ENCODE data around the gene RNF4. TPM values are rescaled to one million over a fixed set of nuclear protein-coding genes. Genes with fewer than 3 reads are reported as not detected.
"Not testable (repeated sequence)": the region's sequence is repeated elsewhere in the genome, so short reads cannot be mapped to it uniquely, and the experiment has no call there.

The RNF4 gene
- total RNA-seq, 2 donors from 2014 or later, result 102 to 117 TPM

DNA sequence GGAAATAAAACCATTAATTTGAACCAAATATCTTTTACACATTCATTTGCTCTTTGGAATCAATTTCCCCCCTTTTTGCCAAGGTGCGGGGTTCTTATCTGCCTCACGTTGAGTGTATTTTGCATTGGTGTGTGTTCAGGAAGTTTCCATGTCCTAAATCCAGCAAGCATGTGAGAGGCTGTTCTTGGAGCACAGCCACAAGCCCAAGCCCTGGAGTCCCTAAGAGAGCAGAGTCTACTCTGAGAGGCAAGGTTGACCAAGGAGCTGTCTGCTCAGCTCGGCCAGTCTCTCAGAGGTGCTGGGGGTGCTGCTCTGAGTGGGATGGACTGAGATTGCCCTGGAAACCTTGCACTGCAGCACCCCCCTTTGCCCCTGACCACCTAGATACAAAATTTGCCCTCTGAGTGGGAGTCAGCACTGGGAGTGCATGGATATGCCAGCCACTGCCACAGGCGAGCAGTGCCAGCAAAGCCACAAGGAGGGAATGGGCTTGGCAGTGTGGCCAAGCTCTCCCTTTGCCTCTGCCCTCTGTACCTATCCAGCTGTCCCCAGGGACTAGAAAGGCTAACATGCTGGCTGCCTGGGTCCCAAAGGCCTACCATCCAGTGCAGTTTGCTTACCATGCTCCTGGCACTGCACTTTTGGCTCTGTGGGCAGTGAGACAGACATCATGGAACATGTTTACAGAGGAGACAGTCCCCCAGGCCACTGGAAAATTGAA lies 47.1 kb downstream of the RNF4 start:
- H3K9me3 ChIP-seq (ENCODE audit: control insufficient read depth, low read length, poor library complexity, severe bottlenecking), result no peaks in the 10 kb centered on the region
- Mint-ChIP-seq H3K27ac (peak overlapping the region; percentile 72), H3K27me3 (no peaks in the 10 kb centered on the region), H3K4me3 (no peak overlapping the region), H3K4me1 (peaks cover 5% of the 10 kb centered on the region), H3K36me3 (ENCODE audit: low read depth) (peaks cover 3% of the 10 kb centered on the region)
- DNase-seq (no peak), ATAC-seq (peak; percentile 13)

DNA sequence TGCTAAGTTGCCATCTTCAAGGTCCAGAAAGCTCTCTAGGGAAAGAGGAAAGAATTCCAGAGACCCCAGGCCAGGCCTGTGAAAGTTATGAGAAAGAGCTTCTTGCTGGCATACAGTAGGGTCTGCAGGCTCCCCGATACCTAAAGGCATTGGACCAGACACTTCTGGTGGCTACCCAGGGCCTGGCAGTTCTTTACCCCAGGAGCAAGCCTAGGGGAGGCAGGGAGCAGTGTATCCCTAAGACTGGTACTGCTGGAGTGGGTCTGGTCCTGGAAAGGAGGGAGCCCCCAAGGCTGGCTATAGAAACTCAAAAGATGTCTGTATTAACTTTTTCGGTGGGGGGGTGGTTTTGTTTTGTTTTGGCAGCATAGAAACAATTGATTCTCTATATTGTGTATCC lies 47.7 kb downstream of the RNF4 start:
- no peaks in the 10 kb centered on the region for H3K27me3 Mint-ChIP-seq
- no peak for DNase-seq
- H3K36me3 Mint-ChIP-seq (ENCODE audit: low read depth), result peaks cover 3% of the 10 kb centered on the region
- peak overlapping the region; percentile 72 for H3K27ac Mint-ChIP-seq
- H3K9me3 ChIP-seq (ENCODE audit: control insufficient read depth, low read length, poor library complexity, severe bottlenecking), result no peaks in the 10 kb centered on the region
- peaks cover 5% of the 10 kb centered on the region for H3K4me1 Mint-ChIP-seq
- ATAC-seq, result no peak
- H3K4me3 Mint-ChIP-seq, result no peak overlapping the region

DNA sequence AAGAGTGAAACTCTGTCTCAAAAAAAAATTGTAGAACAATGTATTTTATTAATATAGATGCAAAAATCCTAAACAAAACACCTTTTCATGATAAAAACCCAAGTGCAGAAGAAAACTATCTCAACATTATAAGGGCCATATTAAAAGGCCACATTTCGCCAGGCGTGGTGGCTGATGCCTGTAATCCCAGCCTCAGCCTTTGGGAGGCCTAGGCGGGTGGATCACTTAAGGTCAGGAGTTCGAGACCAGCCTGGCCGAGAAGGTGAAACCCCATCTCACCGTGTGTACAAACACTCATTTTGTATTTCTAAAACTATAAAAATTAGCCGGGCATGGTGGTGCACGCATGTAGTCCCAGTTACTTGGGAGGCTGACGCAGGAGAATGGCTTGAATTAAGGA lies 57.7 kb downstream of the RNF4 start:
- Mint-ChIP-seq H3K27ac (no peak overlapping the region), H3K36me3 (ENCODE audit: low read depth) (no peaks in the 10 kb centered on the region), H3K27me3 (no peaks in the 10 kb centered on the region), H3K4me1 (no peaks in the 10 kb centered on the region), H3K4me3 (no peak overlapping the region)
- no peaks in the 10 kb centered on the region for H3K9me3 ChIP-seq (ENCODE audit: control insufficient read depth, low read length, poor library complexity, severe bottlenecking)
- ATAC-seq (no peak), DNase-seq (no peak)

DNA sequence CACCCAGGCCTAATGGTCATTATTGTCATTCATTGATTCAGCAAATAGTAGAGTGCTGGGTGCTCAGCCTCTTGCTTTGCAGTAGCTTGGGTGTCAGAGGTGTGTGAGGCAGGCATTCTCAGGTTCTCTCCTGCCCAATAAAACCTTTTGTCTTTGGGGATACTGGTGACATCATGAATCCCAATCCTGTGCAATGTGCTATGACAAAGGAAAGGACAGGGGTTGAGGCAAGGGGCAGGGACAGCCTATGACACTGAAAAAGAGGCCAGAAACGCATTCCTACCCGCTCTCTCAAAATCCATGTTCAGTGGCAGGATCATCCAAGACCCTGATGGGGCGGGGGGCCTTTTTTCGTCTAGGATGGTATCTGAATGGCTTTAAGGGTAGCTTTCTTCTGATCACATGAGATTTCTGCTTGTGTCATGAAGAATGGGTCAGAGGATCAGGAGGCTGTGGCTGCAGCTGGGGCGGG lies 66.0 kb downstream of the RNF4 start:
- ATAC-seq (no peak), DNase-seq (no peak)
- no peaks in the 10 kb centered on the region for H3K9me3 ChIP-seq (ENCODE audit: control insufficient read depth, low read length, poor library complexity, severe bottlenecking)
- Mint-ChIP-seq H3K4me3 (peak overlapping the region; percentile 88), H3K36me3 (ENCODE audit: low read depth) (no peaks in the 10 kb centered on the region), H3K27ac (peak overlapping the region; percentile 53), H3K27me3 (no peaks in the 10 kb centered on the region), H3K4me1 (peaks cover 9% of the 10 kb centered on the region)

DNA sequence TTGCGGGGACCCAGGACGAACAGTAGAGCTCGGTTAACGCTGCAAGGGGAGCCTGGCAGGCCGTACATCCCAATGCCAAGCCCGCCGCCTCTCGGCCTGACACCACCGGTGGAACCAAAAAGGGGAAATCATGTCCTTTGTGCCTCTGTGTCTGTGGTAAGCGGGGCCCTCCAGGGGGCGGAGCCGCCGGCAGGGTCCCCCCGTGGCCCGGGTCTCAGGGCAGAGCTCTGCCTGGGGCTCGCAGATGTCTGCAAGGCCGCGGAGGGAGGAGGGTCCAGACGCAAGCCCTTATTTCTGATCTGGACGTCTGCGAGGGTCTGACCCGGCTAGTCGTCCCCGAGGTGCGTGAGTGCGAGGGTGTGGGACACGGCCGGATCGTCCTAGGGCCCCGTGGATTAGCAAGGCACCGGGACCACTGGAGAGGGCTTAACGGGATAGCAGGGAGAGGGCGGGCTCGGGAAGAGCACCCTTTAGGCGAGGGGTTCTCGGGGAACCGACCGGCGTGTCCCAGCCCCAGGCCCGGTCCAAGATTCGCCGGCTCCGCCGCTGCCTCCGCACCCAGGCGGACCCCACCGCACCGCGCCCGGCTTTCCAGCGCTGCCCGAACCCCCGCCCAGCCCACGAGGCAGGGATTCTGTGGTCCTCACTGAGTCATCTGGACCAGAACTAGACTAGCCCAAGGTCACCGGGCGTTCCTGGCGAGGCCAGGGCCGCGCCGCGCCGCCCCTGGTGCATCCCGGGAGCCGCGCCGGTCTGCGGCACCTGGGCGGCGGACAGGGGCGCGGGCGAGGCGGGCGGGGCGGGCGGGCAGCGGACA lies 66.7 kb downstream of the RNF4 start:
- Mint-ChIP-seq H3K4me3 (peak overlapping the region; percentile 88), H3K36me3 (ENCODE audit: low read depth) (no peaks in the 10 kb centered on the region), H3K4me1 (peaks cover 9% of the 10 kb centered on the region), H3K27ac (peak overlapping the region; percentile 53), H3K27me3 (no peaks in the 10 kb centered on the region)
- H3K9me3 ChIP-seq (ENCODE audit: control insufficient read depth, low read length, poor library complexity, severe bottlenecking), result no peaks in the 10 kb centered on the region
- ATAC-seq, result peak; percentile 3
- DNase-seq, result peak; percentile 31 to 45 (median 33)

DNA sequence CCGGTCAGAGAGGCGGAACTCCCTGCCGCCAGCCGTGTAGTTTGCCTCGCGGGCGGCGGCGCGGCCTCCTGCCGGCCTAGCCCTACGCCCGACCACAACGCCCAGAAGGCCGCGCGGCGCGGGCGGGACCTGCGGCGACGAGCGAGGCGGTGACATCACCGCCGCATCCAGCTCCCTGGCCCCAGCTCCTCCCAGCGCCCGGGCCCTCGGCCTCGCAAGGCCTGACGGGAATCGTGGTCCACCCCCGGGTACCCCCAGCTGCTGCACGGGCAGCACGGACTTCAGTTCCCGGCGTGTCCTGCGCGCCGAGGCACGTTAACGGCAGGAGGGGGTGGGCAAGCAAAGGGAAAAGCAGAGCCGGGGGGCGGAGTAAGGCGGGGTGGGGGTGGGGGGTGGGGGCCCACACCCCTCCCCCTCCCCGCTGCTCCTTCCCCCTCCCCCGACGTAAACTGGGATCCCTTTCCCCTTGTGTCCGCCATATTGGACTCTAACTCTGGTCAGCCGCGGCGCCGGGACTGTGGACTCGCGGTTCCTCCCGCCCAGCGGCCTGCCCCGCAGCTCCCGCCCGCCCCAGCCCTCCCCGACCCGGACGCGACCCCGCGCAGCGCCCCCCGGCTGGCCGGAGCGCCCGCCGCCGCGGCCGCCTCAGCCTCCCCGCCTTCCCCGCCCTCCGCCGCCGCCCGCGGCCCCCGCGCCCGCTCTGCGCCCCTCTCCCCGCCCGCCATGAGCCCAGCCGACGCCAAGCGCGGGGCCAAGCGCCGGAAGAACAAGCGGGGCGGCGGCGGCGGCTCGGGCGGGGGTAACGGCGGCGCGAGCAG lies 67.5 kb downstream of the RNF4 start, which contains the start of gene FAM193A:
Gene FAM193A, plus strand, starts transcription at position 455 of the 818 bp plus-strand sequence. Its CDS starts 269 bp downstream, at position 724.
- no peaks in the 10 kb centered on the region for H3K9me3 ChIP-seq (ENCODE audit: control insufficient read depth, low read length, poor library complexity, severe bottlenecking)
- peak; percentile 97 to 99 (median 97) for DNase-seq
- H3K27ac Mint-ChIP-seq, result peak within 1 kb of the TSS; percentile 76
- H3K27me3 Mint-ChIP-seq, result no peaks in the 10 kb centered on the region
- H3K4me3 Mint-ChIP-seq, result peak within 1 kb of the TSS; percentile 88
- H3K4me1 Mint-ChIP-seq, result peaks cover 9% of the 10 kb centered on the region
- peak; percentile 96 for ATAC-seq
- no peaks in the 10 kb centered on the region for H3K36me3 Mint-ChIP-seq (ENCODE audit: low read depth)

DNA sequence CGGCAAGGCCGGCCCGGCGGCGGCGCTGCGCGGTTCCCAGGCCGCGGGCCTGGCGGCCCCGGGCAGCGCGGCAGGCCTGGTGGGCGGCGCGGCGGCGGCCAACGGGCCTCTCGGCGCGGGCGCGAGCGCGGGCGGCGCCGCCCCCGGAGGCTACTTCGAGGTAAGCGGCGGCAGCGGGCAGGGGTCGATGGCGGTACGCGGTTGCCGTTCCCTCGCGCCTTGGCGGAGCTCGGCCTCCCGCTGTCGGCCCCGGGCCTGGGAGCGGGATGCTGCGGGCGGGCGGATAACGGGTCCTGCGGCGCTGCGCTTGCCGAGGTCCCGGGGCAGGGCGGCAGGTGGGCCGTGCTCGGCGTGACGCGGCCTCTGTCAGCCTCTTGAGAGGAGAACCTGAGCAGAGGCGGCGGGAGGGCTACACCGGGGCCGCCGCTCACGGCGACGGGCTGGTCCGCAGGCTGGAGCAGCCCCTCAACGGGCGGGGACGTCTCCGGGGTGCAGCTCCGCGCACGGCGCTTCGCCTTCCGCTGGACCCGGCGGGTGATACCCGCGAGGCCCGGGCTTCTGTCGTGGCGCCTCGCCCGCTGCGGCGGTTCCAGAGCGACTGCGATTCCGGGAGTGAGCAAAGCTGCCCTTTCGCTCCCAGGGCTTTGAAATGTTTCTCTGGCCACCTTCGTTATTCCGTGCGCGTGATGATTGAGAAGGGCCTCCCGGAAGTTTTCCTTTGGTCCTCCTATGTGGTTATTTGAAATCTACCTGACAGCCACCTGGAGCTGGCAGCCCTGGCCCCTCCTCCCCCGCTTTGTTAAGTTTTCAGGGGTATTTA lies 68.3 kb downstream of the RNF4 start:
- peak overlapping the region; percentile 76 for H3K27ac Mint-ChIP-seq
- DNase-seq (peak; percentile 43 to 54 (median 47)), ATAC-seq (peak; percentile 4)
- peak overlapping the region; percentile 84 for H3K4me3 Mint-ChIP-seq
- H3K4me1 Mint-ChIP-seq, result peaks cover 9% of the 10 kb centered on the region
- H3K36me3 Mint-ChIP-seq (ENCODE audit: low read depth), result no peaks in the 10 kb centered on the region
- H3K27me3 Mint-ChIP-seq, result no peaks in the 10 kb centered on the region
- H3K9me3 ChIP-seq (ENCODE audit: control insufficient read depth, low read length, poor library complexity, severe bottlenecking), result no peaks in the 10 kb centered on the region

DNA sequence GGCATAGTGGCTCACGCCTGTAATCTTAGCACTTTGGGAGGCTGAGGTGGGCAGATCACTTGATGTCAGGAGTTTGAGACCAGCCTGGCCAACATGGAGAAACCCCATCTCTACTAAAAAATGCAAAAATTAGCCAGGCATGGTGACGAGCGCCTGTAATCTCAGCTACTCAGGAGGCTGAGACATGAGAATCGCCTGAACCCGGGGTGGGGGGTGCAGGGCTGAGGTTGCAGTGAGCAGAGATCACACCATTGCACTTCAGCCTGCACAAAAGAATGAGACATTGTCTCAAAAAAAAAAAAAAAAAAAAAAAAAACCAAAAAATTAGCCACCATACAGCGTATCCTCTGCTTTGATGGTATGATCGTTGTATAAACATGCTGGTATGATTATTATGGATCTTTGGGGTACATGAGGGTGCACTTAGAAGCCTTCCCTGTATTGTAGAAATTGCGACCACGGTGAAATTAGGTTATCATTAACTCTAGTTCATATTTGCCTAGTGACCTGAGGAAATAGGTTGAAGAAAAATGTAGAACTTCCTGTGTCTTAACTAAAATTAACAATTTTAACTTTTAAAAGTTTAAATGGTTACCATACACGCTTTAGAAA lies 74.8 kb downstream of the RNF4 start:
- not testable (repeated sequence) for H3K4me3 Mint-ChIP-seq; H3K36me3 Mint-ChIP-seq (ENCODE audit: low read depth); ATAC-seq; H3K27me3 Mint-ChIP-seq; H3K9me3 ChIP-seq (ENCODE audit: control insufficient read depth, low read length, poor library complexity, severe bottlenecking); DNase-seq; H3K27ac Mint-ChIP-seq
- H3K4me1 Mint-ChIP-seq, result peaks cover 19% of the 10 kb centered on the region

DNA sequence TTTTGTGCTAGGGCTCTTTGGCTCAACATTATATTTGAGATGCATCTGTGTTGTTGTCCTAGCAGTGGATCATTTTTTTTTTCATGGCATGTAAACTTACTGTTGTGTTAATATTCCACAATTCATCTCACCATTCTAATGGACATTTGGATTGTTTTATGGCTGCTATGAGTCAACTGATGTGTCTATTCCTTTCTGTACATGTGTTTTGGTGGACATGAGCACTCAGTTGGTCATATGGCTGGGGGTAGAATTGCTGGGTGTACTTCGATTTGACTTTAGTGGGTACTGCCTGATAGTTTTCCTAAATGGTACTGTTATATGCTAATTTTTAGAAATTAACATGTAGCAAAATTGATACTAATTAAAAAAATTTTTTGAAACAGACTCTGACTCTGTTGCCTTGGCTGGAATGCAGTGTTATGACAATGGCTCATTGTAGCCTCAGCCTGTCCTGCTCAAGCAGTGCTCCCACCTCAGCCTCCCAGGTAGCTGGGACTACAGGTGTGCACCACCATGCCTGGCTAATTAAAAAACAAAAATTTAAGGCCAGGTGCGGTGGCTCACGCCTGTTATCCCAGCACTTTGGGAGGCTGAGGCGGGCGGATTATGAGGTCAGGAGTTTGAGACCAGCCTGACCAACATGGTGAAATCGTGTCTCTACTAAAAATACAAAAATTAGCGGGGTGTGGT lies 76.6 kb downstream of the RNF4 start:
- no peak for DNase-seq
- Mint-ChIP-seq H3K27ac (peak overlapping the region; percentile 69), H3K36me3 (ENCODE audit: low read depth) (no peaks in the 10 kb centered on the region), H3K4me3 (no peak overlapping the region), H3K27me3 (no peaks in the 10 kb centered on the region), H3K4me1 (peaks cover 18% of the 10 kb centered on the region)
- ATAC-seq, result no peak
- H3K9me3 ChIP-seq (ENCODE audit: control insufficient read depth, low read length, poor library complexity, severe bottlenecking), result no peaks in the 10 kb centered on the region

DNA sequence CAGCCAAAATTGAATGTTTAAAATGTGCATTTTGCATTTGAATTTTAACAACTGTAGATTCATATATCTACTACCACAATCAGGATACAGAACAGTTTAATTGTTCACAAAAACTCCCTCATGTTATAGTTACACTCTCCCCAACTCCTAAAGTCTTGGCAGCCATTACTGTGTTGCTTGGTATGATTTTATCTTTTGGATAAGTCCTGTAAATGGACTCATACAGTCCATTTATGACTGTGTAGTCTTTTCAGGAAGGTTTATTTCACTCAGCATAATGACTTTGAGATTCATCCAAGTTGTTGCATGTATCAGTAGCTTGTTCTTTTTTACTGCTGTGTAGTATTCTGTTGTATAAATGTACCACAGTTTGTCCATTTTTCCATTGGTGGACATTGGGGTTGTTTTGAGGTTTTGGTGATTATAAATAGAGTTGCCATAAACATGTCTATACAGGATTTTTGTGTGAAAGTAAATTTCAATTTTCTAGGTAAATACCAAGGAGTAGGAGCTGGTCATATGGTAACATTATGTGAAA lies 77.4 kb downstream of the RNF4 start:
- no peak for ATAC-seq

DNA sequence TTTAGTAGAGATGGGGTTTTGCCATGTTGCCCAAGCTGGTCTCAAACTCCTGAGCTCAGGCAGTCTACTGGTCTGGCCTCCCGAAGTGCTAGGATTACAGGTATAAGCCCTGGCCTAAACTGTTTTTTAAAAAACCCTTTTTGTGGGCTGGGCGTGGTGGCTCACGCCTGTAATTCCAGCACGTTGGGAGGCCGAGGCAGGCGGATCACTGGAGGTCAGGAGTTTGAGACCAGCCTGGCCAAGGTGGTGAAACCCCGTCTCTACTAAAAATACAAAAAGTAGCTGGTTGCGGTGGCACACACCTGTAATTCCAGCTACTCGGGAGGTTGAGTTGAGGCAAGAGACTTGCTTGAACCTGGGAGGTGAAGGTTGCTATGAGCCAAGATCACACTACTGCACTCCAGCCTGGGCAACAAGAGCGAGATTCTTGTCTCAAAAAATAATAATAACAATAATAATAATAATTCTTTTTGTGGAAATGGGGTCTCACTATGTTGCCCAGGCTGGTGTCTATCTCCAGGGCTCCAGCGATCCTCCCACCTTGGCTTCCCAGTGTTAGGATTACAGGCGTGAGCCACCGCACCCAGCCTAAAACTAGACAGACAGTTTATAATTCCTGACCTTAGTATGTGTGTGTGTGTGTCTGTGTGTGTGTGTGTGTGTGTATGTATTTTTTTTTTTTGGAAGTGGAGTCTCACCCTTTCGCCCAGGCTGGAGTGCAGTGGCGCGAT lies 78.2 kb downstream of the RNF4 start:
- ATAC-seq; H3K9me3 ChIP-seq (ENCODE audit: control insufficient read depth, low read length, poor library complexity, severe bottlenecking); H3K4me3 Mint-ChIP-seq; H3K36me3 Mint-ChIP-seq (ENCODE audit: low read depth); DNase-seq; H3K27me3 Mint-ChIP-seq: not testable (repeated sequence)
- Mint-ChIP-seq H3K27ac (peak overlapping the region; percentile 43), H3K4me1 (peaks cover 26% of the 10 kb centered on the region)

More for the DNA sequence above, 77.4 kb downstream of the RNF4 start:
- no peak for DNase-seq
- Mint-ChIP-seq H3K27me3 (no peaks in the 10 kb centered on the region), H3K4me1 (peaks cover 23% of the 10 kb centered on the region), H3K36me3 (ENCODE audit: low read depth) (no peaks in the 10 kb centered on the region), H3K4me3 (no peak overlapping the region), H3K27ac (no peak overlapping the region)
- H3K9me3 ChIP-seq (ENCODE audit: control insufficient read depth, low read length, poor library complexity, severe bottlenecking), result no peaks in the 10 kb centered on the region

Data from T-helper 17 cell (primary cell).